A673 (cell line): ENCODE measurements around the gene PTPRR. TPM values are rescaled to one million over a fixed set of nuclear protein-coding genes. Genes with fewer than 3 reads are reported as not detected.

Source experiments
- BruUV-seq: library from RNA; stranded (reverse); fragments of 400-500 nt; replicated peaks from 2 replicates; lab custom pipeline; 2021; lab: Mats Ljungman, UMichigan
- CTCF ChIA-PET: fragments of 300-600 bp; sonication (Branson Sonifier 250); formaldehyde crosslinking; loops from one replicate; lab custom pipeline; 2022; ENCODE audit warnings: antibody characterized with exemption; lab: Charles Lee
- POLR2A ChIA-PET: fragments of 300-600 bp; sonication (Branson Sonifier 250); formaldehyde crosslinking; loops from one replicate; lab custom pipeline; 2022; ENCODE audit warnings: antibody characterized with exemption; ENCODE audit not compliant: low non-redundant PET; lab: Charles Lee
- DNase-seq: peaks from one replicate; pipeline ENCODE4 v3.0.0-alpha.2; 2015; ENCODE audit warnings: low spot score
- H3K27ac ChIP-seq: fragments of 200-600 bp; sonication (generic); 2 replicates; pipeline ENCODE4 v1.5.1; 2016; ENCODE audit warnings: mixed run types, low read depth, mild to moderate bottlenecking, mixed read lengths, antibody characterized with exemption, low read length; ENCODE audit not compliant: poor library complexity, severe bottlenecking
- H3K27me3 ChIP-seq: fragments of 200-600 bp; sonication (generic); replicated peaks from 2 replicates; pipeline ENCODE4 v1.6.1; 2017; ENCODE audit warnings: mixed run types, low read depth, mild to moderate bottlenecking, mixed read lengths, antibody characterized with exemption, low read length; ENCODE audit not compliant: insufficient read depth, poor library complexity
- H3K36me3 ChIP-seq: fragments of 200-600 bp; sonication (generic); 2 replicates; pipeline ENCODE4 v1.6.1; 2016; ENCODE audit warnings: mixed run types, mild to moderate bottlenecking, mixed read lengths, antibody characterized with exemption, low read length; ENCODE audit not compliant: insufficient read depth, poor library complexity, severe bottlenecking
- H3K4me1 ChIP-seq: fragments of 200-600 bp; sonication (generic); 2 replicates; pipeline ENCODE4 v1.6.1; 2017; ENCODE audit warnings: mixed run types, mild to moderate bottlenecking, mixed read lengths, antibody characterized with exemption, low read length; ENCODE audit not compliant: insufficient read depth, poor library complexity, severe bottlenecking
- H3K4me3 ChIP-seq: fragments of 200-600 bp; sonication (generic); 2 replicates; pipeline ENCODE4 v1.5.1; 2016; ENCODE audit warnings: low read depth, mixed run types, mild to moderate bottlenecking, mixed read lengths, low read length; ENCODE audit not compliant: poor library complexity, severe bottlenecking
- H3K9me3 ChIP-seq: fragments of 200-600 bp; sonication (generic); 2 replicates; pipeline ENCODE4 v1.6.1; 2016; ENCODE audit warnings: mixed run types, low read depth, mild to moderate bottlenecking, mixed read lengths, antibody characterized with exemption, low read length; ENCODE audit not compliant: poor library complexity, severe bottlenecking
- CTCF ChIP-seq: fragments of 300-800, 200-600 bp; sonication (generic); conservative IDR thresholded peaks from 2 replicates; pipeline ENCODE4 v1.5.1; 2017; ENCODE audit warnings: low read depth, mild to moderate bottlenecking, antibody characterized with exemption, low read length, moderate library complexity, mixed read lengths
- EZH2 ChIP-seq: fragments of 200-600 bp; sonication (generic); IDR thresholded peaks from 2 replicates; pipeline ENCODE4 v1.6.1; 2017; ENCODE audit warnings: borderline replicate concordance, low read depth, mild to moderate bottlenecking, mixed read lengths, antibody characterized with exemption, low read length; ENCODE audit not compliant: poor library complexity, severe bottlenecking
- intact Hi-C: fragments of 100-400 bp; cut with micrococcal nuclease; formaldehyde crosslinking; loops from one replicate; pipeline ENCODE4 v1.10.0; 2022; ENCODE audit not compliant: unreplicated experiment
- total RNA-seq: library from RNA; stranded (reverse); gene quantifications from 2 replicates; pipeline ENCODE4 v1.2.3, GENCODE V29; 2021

PTPRR gene
- total RNA-seq, 1 experiment from 2014 or later: not detected

- no TSS peak for BruUV-seq
- H3K9me3 ChIP-seq: no peaks in the 10 kb centered on the region
- no peaks in the 10 kb centered on the region for H3K36me3 ChIP-seq
- no peak for DNase-seq
- TF ChIP-seq EZH2: no peak
- TF ChIP-seq CTCF: no peak
- no peak overlapping the region for H3K4me3 ChIP-seq
- H3K4me1 ChIP-seq: no peaks in the 10 kb centered on the region
- POLR2A ChIA-PET: no interaction called here
- H3K27me3 ChIP-seq: peaks cover 3% of the 10 kb centered on the region
- CTCF ChIA-PET: no interaction called here
- intact Hi-C loops: no loop called here
- H3K27ac ChIP-seq: no peak overlapping the region
These were observed 292.9 kb downstream of the PTPRR start for GRCh38 chr12:70627677-70628076.

- TF ChIP-seq EZH2 (no peak), CTCF (no peak)
- ChIA-PET POLR2A (no interaction called here), CTCF (no interaction called here)
- no peaks in the 10 kb centered on the region for H3K4me1 ChIP-seq
- no peak for DNase-seq
- intact Hi-C loops: no loop called here
- H3K36me3 ChIP-seq: no peaks in the 10 kb centered on the region
- H3K27me3 ChIP-seq: peaks cover 3% of the 10 kb centered on the region
- no peak overlapping the region for H3K27ac ChIP-seq
- H3K4me3 ChIP-seq: no peak overlapping the region
- no peaks in the 10 kb centered on the region for H3K9me3 ChIP-seq
- BruUV-seq: no TSS peak
These were observed 294.4 kb downstream of the PTPRR start for GRCh38 chr12:70626180-70626579.

GRCh38 chr12:70619471-70620152 lies 300.9 kb downstream of the PTPRR start:
- no peak for TF ChIP-seq CTCF
- no peak for TF ChIP-seq EZH2
- H3K27ac ChIP-seq: no peak overlapping the region
- intact Hi-C loops: no loop called here
- CTCF ChIA-PET: no interaction called here
- no peak overlapping the region for H3K4me3 ChIP-seq
- no peaks in the 10 kb centered on the region for H3K9me3 ChIP-seq
- H3K4me1 ChIP-seq: no peaks in the 10 kb centered on the region
- no peak for DNase-seq
- no TSS peak for BruUV-seq
- POLR2A ChIA-PET: no interaction called here
- no peaks in the 10 kb centered on the region for H3K36me3 ChIP-seq
- no peaks in the 10 kb centered on the region for H3K27me3 ChIP-seq
